HG02870 (cell line): ENCODE results near the gene ZNF598.
"Not testable (repeated sequence)": the region's sequence is repeated elsewhere in the genome, so short reads cannot be mapped to it uniquely, and the experiment has no call there.

ENCODE experiments used
- ATAC-seq: cut with Tn5 transposase; IDR thresholded peaks from one replicate; pipeline ENCODE4 v1.9.1; 2021; ENCODE audit warnings: mild to moderate bottlenecking, moderate library complexity; ENCODE audit not compliant: unreplicated experiment

The ZNF598 gene

GRCh38 chr16:2028620-2029220 is 19.1 kb upstream of the ZNF598 start:
- no peak for ATAC-seq

- ATAC-seq = no peak
Measured at GRCh38 chr16:2028146-2028545, 18.5 kb upstream of the ZNF598 start.

GRCh38 chr16:2027024-2028010 is 17.7 kb upstream of the ZNF598 start:
- no peak for ATAC-seq

GRCh38 chr16:2026461-2027023 is 16.9 kb upstream of the ZNF598 start, which contains the start of gene NHERF2:
Gene NHERF2 (plus strand): TSS chr16:2026902. CDS start chr16:2027006, 104 bp downstream.
- no peak for ATAC-seq

- no peak for ATAC-seq
Measured at GRCh38 chr16:2025878-2026460, 16.3 kb upstream of the ZNF598 start.

GRCh38 chr16:2025251-2025650 is 15.6 kb upstream of the ZNF598 start:
- ATAC-seq = no peak

- no peak for ATAC-seq
Measured at GRCh38 chr16:2024032-2024420, 14.4 kb upstream of the ZNF598 start.

- ATAC-seq = peak; percentile 57
Measured at GRCh38 chr16:2023092-2024031, 13.7 kb upstream of the ZNF598 start.

GRCh38 chr16:2022723-2023091 is 13.1 kb upstream of the ZNF598 start:
- no peak for ATAC-seq

GRCh38 chr16:2019921-2020831 is 10.6 kb upstream of the ZNF598 start:
- no peak for ATAC-seq

- no peak for ATAC-seq
Measured at GRCh38 chr16:2019518-2019920, 9.9 kb upstream of the ZNF598 start, which contains the start of gene NPW. Gene NPW (plus strand): TSS chr16:2019785.

GRCh38 chr16:2016407-2016922 is 6.8 kb upstream of the ZNF598 start:
- no peak for ATAC-seq

GRCh38 chr16:2015947-2016208 is 6.3 kb upstream of the ZNF598 start:
- no peak for ATAC-seq

GRCh38 chr16:2015117-2015946 is 5.7 kb upstream of the ZNF598 start:
- no peak for ATAC-seq

GRCh38 chr16:2013527-2013926 is 3.9 kb upstream of the ZNF598 start:
- ATAC-seq = no peak

GRCh38 chr16:2011726-2012125 is 2.1 kb upstream of the ZNF598 start:
- ATAC-seq = not testable (repeated sequence)

- peak; percentile 28 for ATAC-seq
Measured at GRCh38 chr16:2009164-2009711, 383 bp downstream of the ZNF598 start.

- ATAC-seq = peak; percentile 15
Measured at GRCh38 chr16:2008631-2009163, 924 bp downstream of the ZNF598 start.
